ENCODE measurements around the gene BROX. TPM values are rescaled to one million over a fixed set of nuclear protein-coding genes. Genes with fewer than 3 reads are reported as not detected.

Gene BROX
- total RNA-seq, 1 donor from 2014 or later = 21.9 TPM

DNA sequence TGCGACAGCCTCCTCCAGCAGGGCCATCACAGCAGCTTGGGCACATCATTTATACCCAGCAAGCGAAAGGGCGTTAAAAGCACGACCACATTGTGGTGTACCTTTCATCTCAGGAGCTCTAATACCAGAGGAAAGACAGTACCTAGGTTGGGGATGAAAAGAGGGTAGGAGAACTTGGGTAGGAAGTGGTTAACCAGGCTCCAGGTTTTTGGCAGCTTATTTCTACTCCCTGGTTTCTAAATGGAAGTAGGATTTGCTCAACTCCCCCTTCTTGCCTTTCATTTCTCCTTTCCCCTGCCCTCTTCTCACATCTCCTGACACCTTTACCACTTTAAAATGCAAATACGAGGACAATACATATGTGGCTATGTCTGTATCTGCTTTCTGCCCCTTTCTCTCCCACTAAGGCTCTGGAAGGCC, 54.8 kb downstream of the BROX start:
- H3K27me3 ChIP-seq (ENCODE audit: control insufficient read depth in 3 of 3, insufficient read depth in 3 of 3, low read length in 3 of 3) = no peaks in the 10 kb centered on the region
- peaks cover 0 to 2% (median 0%) of the 10 kb centered on the region in 3 donors for H3K9me3 ChIP-seq (ENCODE audit: control insufficient read depth in 3 of 3, low read length in 3 of 3)
- H3K9ac ChIP-seq (ENCODE audit: low read depth in 1 of 3, low read length in 3 of 3) = no peak overlapping the region
- no peaks in the 10 kb centered on the region for H3K4me1 ChIP-seq (ENCODE audit: control insufficient read depth in 3 of 3, insufficient read depth in 3 of 3, low read length in 3 of 3)
- H3K27ac ChIP-seq (ENCODE audit: low read depth, low read length) = no peak overlapping the region
- no peak overlapping the region for H3K4me3 ChIP-seq (ENCODE audit: low read length in 3 of 3)
- H3K36me3 ChIP-seq (ENCODE audit: control insufficient read depth in 3 of 3, insufficient read depth in 3 of 3, low read length in 3 of 3) = no peaks in the 10 kb centered on the region

DNA sequence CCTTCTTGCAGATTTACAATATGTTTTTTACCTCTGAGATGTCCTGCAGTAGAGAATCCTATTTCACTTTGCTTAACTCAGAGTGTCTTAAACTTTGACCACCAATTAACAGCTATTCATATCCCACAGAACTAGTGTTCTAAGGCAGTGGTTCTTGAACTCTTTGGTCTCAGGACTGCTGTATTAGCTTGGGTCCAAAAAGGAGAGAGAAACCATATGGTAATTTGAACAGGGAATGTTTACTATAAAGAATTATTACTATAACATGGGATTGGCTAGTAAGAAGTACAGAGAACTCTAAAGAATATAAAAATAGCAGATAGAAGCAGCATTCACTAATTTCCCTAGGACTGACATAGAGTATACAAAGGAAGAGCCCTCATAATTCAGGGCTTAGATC, 56.2 kb downstream of the BROX start:
- Histone ChIP-seq H3K4me3 (ENCODE audit: low read length in 3 of 3) (no peak overlapping the region), H3K27ac (ENCODE audit: low read depth, low read length) (no peak overlapping the region), H3K4me1 (ENCODE audit: control insufficient read depth in 3 of 3, insufficient read depth in 3 of 3, low read length in 3 of 3) (no peaks in the 10 kb centered on the region), H3K9me3 (ENCODE audit: control insufficient read depth in 3 of 3, low read length in 3 of 3) (peaks cover 0 to 2% (median 0%) of the 10 kb centered on the region in 3 donors), H3K9ac (ENCODE audit: low read depth in 1 of 3, low read length in 3 of 3) (no peak overlapping the region), H3K36me3 (ENCODE audit: control insufficient read depth in 3 of 3, insufficient read depth in 3 of 3, low read length in 3 of 3) (no peaks in the 10 kb centered on the region), H3K27me3 (ENCODE audit: control insufficient read depth in 3 of 3, insufficient read depth in 3 of 3, low read length in 3 of 3) (no peaks in the 10 kb centered on the region)

DNA sequence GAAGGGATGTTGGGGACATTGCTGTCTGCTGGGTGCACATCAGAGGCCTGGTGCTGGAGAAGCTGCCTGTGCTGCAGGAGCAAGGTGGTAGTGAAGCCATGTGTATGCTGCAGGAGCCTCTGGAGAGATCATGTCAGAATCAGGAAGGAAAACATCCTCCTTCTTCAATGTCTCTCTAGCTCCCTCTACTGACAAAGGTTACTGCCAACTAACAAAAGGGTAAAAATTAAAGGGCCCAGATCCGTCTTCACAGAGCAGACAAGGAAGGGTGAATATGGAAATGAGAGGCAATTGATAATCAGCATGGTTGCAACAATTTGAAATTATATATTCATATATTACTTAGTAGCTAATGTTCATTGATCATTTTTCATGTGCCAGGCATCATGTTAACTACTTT, 56.8 kb downstream of the BROX start:
- no peak overlapping the region for H3K27ac ChIP-seq (ENCODE audit: low read depth, low read length)
- no peak overlapping the region for H3K9ac ChIP-seq (ENCODE audit: low read depth in 1 of 3, low read length in 3 of 3)
- H3K4me1 ChIP-seq (ENCODE audit: control insufficient read depth in 3 of 3, insufficient read depth in 3 of 3, low read length in 3 of 3) = no peaks in the 10 kb centered on the region
- no peaks in the 10 kb centered on the region for H3K36me3 ChIP-seq (ENCODE audit: control insufficient read depth in 3 of 3, insufficient read depth in 3 of 3, low read length in 3 of 3)
- H3K9me3 ChIP-seq (ENCODE audit: control insufficient read depth in 3 of 3, low read length in 3 of 3) = peaks cover 0 to 2% (median 0%) of the 10 kb centered on the region in 3 donors
- H3K27me3 ChIP-seq (ENCODE audit: control insufficient read depth in 3 of 3, insufficient read depth in 3 of 3, low read length in 3 of 3) = no peaks in the 10 kb centered on the region
- H3K4me3 ChIP-seq (ENCODE audit: low read length in 3 of 3) = no peak overlapping the region

DNA sequence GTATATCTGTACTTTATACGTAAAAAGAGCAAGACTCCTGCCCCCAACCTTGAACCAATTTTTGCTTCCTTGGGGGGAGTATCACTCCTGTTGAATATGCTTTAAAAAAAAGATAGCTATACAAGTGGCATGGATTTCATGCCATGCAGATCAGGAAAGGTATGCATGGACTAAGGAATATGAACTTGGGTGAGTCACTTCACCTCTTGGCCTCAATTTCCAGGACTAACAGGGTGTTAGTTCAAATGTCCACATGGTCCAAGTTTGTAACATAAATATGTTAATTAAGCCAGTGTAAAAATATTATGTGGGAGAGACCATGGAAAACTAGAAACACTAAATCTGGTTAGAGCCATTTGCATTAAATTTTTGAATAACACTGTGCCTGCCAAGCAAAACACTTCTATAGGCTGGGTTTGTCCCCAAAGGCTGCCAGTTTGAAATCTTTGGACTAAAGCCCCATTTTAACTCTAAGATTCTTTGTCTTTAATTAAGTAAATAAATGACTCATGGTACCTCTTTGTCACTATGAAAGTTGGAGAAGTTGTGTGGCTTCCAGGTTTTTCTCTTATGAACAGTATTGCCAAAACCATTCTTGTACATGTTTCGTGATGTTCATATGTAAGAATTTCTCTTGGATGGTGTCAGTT, 57.7 kb downstream of the BROX start:
- Histone ChIP-seq H3K27ac (ENCODE audit: low read depth, low read length) (no peak overlapping the region), H3K9me3 (ENCODE audit: control insufficient read depth in 3 of 3, low read length in 3 of 3) (peaks cover 0 to 2% (median 0%) of the 10 kb centered on the region in 3 donors), H3K36me3 (ENCODE audit: control insufficient read depth in 3 of 3, insufficient read depth in 3 of 3, low read length in 3 of 3) (no peaks in the 10 kb centered on the region), H3K9ac (ENCODE audit: low read depth in 1 of 3, low read length in 3 of 3) (no peak overlapping the region), H3K4me1 (ENCODE audit: control insufficient read depth in 3 of 3, insufficient read depth in 3 of 3, low read length in 3 of 3) (no peaks in the 10 kb centered on the region), H3K27me3 (ENCODE audit: control insufficient read depth in 3 of 3, insufficient read depth in 3 of 3, low read length in 3 of 3) (no peaks in the 10 kb centered on the region), H3K4me3 (ENCODE audit: low read length in 3 of 3) (no peak overlapping the region)

DNA sequence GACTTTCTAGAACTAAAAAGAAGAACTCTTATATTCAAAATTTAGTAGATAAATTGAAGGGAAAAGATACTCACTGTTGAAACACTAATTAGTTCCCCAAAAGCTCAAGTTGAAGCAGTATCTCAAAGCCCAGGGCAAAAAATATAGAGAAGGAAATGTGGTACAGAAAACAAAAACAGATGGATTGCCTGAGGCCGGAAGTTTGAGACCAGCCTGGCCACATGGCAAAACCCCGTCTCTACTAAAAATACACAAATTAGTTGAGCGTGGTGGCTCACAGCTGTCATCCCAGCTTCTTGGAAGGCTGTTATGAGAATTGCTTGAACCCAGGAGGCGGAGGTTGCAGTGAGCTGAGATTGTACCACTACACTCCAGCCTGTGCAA, 60.6 kb downstream of the BROX start:
- peak overlapping the region in 1 of 3 donors; percentile 24 for H3K9ac ChIP-seq (ENCODE audit: low read depth in 1 of 3, low read length in 3 of 3)
- H3K27me3 ChIP-seq (ENCODE audit: control insufficient read depth in 3 of 3, insufficient read depth in 3 of 3, low read length in 3 of 3) = no peaks in the 10 kb centered on the region
- H3K27ac ChIP-seq (ENCODE audit: low read depth, low read length) = no peak overlapping the region
- H3K4me1 ChIP-seq (ENCODE audit: control insufficient read depth in 3 of 3, insufficient read depth in 3 of 3, low read length in 3 of 3) = no peaks in the 10 kb centered on the region
- no peak overlapping the region for H3K4me3 ChIP-seq (ENCODE audit: low read length in 3 of 3)
- H3K36me3 ChIP-seq (ENCODE audit: control insufficient read depth in 3 of 3, insufficient read depth in 3 of 3, low read length in 3 of 3) = no peaks in the 10 kb centered on the region
- H3K9me3 ChIP-seq (ENCODE audit: control insufficient read depth in 3 of 3, low read length in 3 of 3) = no peaks in the 10 kb centered on the region

DNA sequence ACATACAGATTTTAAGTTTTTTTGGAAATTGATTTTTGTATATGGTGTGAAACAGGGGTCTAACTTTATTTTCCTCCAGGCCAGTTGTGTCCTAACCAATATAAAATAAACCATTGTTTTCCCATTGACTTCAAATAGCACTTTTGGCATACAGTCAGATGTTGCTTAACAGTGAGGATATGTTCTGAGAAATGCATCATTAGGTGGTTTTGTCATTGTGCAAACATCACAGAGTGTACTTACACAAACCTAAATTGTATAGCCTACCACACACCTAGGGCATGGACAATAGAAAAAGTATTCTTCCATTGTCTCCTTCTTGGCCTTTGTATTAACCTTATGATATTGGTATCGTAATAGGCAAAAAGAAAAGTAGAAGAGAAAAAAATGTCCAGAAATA, 65.1 kb downstream of the BROX start:
- Histone ChIP-seq H3K4me3 (ENCODE audit: low read length in 3 of 3) (no peak overlapping the region), H3K9me3 (ENCODE audit: control insufficient read depth in 3 of 3, low read length in 3 of 3) (no peaks in the 10 kb centered on the region), H3K4me1 (ENCODE audit: control insufficient read depth in 3 of 3, insufficient read depth in 3 of 3, low read length in 3 of 3) (no peaks in the 10 kb centered on the region), H3K27ac (ENCODE audit: low read depth, low read length) (no peak overlapping the region), H3K9ac (ENCODE audit: low read depth in 1 of 3, low read length in 3 of 3) (no peak overlapping the region), H3K27me3 (ENCODE audit: control insufficient read depth in 3 of 3, insufficient read depth in 3 of 3, low read length in 3 of 3) (no peaks in the 10 kb centered on the region), H3K36me3 (ENCODE audit: control insufficient read depth in 3 of 3, insufficient read depth in 3 of 3, low read length in 3 of 3) (no peaks in the 10 kb centered on the region)

DNA sequence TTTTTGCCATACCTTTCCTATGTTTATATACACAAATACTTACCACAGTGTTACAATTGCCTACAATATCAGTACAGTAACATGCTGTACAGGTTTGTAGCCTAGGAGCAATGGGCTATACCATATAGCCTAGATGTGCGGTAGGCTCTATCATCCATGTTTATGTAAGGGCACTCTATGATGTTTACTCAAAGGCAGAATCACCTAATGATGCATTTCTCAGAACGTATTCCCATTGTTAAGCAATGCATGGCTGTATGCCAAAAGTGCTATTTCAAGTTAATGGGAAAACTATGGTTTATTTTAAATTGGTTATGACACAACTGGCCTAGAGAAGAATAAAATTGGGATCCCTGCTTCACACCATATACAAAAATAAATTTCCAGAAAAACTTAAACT, 65.6 kb downstream of the BROX start:
- H3K27me3 ChIP-seq (ENCODE audit: control insufficient read depth in 3 of 3, insufficient read depth in 3 of 3, low read length in 3 of 3) = no peaks in the 10 kb centered on the region
- H3K27ac ChIP-seq (ENCODE audit: low read depth, low read length) = no peak overlapping the region
- no peaks in the 10 kb centered on the region for H3K4me1 ChIP-seq (ENCODE audit: control insufficient read depth in 3 of 3, insufficient read depth in 3 of 3, low read length in 3 of 3)
- H3K9ac ChIP-seq (ENCODE audit: low read depth in 1 of 3, low read length in 3 of 3) = no peak overlapping the region
- no peaks in the 10 kb centered on the region for H3K36me3 ChIP-seq (ENCODE audit: control insufficient read depth in 3 of 3, insufficient read depth in 3 of 3, low read length in 3 of 3)
- H3K4me3 ChIP-seq (ENCODE audit: low read length in 3 of 3) = no peak overlapping the region
- H3K9me3 ChIP-seq (ENCODE audit: control insufficient read depth in 3 of 3, low read length in 3 of 3) = no peaks in the 10 kb centered on the region

DNA sequence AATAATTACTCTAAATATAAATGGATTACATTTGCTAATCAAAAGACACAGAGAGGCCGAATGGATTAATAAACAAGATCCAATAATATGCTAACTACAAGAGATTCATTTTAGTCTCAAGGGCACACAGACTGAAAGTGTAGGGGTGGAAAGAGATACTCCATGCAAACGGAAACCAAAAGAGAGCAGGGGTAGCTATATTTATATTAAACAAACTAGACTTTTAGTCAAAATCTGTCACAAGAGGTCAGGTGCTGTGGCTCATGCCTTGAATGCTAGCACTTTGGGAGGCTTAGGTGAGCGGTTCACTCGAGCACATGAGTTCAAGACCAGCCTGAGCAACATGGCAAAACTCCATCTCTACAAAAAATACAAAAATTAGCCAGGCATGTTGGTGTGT, 68.9 kb downstream of the BROX start:
- Histone ChIP-seq H3K9me3 (ENCODE audit: control insufficient read depth in 3 of 3, low read length in 3 of 3) (no peaks in the 10 kb centered on the region), H3K9ac (ENCODE audit: low read depth in 1 of 3, low read length in 3 of 3) (no peak overlapping the region), H3K27me3 (ENCODE audit: control insufficient read depth in 3 of 3, insufficient read depth in 3 of 3, low read length in 3 of 3) (no peaks in the 10 kb centered on the region), H3K4me3 (ENCODE audit: low read length in 3 of 3) (no peak overlapping the region), H3K4me1 (ENCODE audit: control insufficient read depth in 3 of 3, insufficient read depth in 3 of 3, low read length in 3 of 3) (no peaks in the 10 kb centered on the region), H3K27ac (ENCODE audit: low read depth, low read length) (no peak overlapping the region), H3K36me3 (ENCODE audit: control insufficient read depth in 3 of 3, insufficient read depth in 3 of 3, low read length in 3 of 3) (no peaks in the 10 kb centered on the region)

DNA sequence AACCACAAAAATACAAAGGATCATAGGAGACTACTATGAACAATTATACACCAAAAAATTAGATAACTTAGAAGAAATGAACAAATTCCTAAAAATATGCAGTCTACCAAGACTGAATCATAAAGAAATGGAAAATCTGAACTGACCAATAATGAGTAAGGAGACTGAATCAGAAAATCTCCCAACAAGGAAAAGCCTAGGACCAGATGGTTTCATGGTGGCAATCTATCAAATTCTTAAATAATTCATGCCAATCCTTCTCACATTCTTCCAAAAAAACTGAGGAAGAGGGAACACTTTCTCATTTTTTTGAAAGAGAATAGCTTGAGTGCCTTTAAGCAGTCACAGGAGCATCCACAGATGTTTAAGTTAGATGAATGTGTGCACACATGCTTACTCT, 70.7 kb downstream of the BROX start:
- Histone ChIP-seq H3K27ac (ENCODE audit: low read depth, low read length) (no peak overlapping the region), H3K9ac (ENCODE audit: low read depth in 1 of 3, low read length in 3 of 3) (no peak overlapping the region), H3K36me3 (ENCODE audit: control insufficient read depth in 3 of 3, insufficient read depth in 3 of 3, low read length in 3 of 3) (no peaks in the 10 kb centered on the region), H3K4me1 (ENCODE audit: control insufficient read depth in 3 of 3, insufficient read depth in 3 of 3, low read length in 3 of 3) (peaks cover 0 to 5% (median 0%) of the 10 kb centered on the region in 3 donors), H3K27me3 (ENCODE audit: control insufficient read depth in 3 of 3, insufficient read depth in 3 of 3, low read length in 3 of 3) (no peaks in the 10 kb centered on the region), H3K4me3 (ENCODE audit: low read length in 3 of 3) (no peak overlapping the region), H3K9me3 (ENCODE audit: control insufficient read depth in 3 of 3, low read length in 3 of 3) (no peaks in the 10 kb centered on the region)

DNA sequence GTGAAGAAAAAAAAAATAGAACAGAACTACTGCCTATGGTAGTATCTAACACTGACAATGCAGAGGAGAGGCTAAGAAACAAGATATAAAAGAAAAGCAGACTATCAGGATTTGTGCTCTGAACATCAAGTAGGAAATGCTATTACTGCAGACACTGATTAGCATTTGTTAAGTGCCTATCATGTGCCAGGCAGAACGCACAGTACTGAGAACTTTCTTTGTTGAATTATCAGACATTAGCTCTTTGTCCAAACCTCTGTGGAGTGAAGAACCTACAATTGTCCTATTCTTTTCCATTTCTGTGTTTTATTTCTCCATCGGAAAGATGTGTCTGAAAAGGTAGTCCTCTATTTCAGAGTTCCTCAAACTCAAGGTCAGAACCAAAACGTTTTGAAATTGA, 72.0 kb downstream of the BROX start:
- Histone ChIP-seq H3K4me1 (ENCODE audit: control insufficient read depth in 3 of 3, insufficient read depth in 3 of 3, low read length in 3 of 3) (peaks cover 0 to 5% (median 0%) of the 10 kb centered on the region in 3 donors), H3K9ac (ENCODE audit: low read depth in 1 of 3, low read length in 3 of 3) (no peak overlapping the region), H3K36me3 (ENCODE audit: control insufficient read depth in 3 of 3, insufficient read depth in 3 of 3, low read length in 3 of 3) (no peaks in the 10 kb centered on the region), H3K4me3 (ENCODE audit: low read length in 3 of 3) (no peak overlapping the region), H3K27ac (ENCODE audit: low read depth, low read length) (no peak overlapping the region), H3K27me3 (ENCODE audit: control insufficient read depth in 3 of 3, insufficient read depth in 3 of 3, low read length in 3 of 3) (no peaks in the 10 kb centered on the region), H3K9me3 (ENCODE audit: control insufficient read depth in 3 of 3, low read length in 3 of 3) (no peaks in the 10 kb centered on the region)
